ENCODE measurements around the gene NOLC1. TPM values are rescaled to one million over a fixed set of nuclear protein-coding genes. Genes with fewer than 3 reads are reported as not detected.

Gene NOLC1
- polyA plus RNA-seq, 2 of the 4 experiments (the other 2 are of a cell fraction) = 129 to 188 TPM

- 96% methylated on average over 3 of the region's 3 CpGs for WGBS (ENCODE audit: missing lambda C conversion rate)
- peaks cover 33% of the 10 kb centered on the region for H3K4me1 ChIP-seq
- no peak for DNase-seq (ENCODE audit: low read depth in 1 of 2, low spot score in 1 of 2)
- FAIRE-seq = no peak
- ATAC-seq = no peak
- no peak overlapping the region for H3K4me2 ChIP-seq
- TF ChIP-seq NR3C1 (IDR thresholded peaks at IDR 0.05) (no peak), RFX5 (IDR thresholded peaks at IDR 0.05) (no peak), RCOR1 (IDR thresholded peaks at IDR 0.05; ENCODE audit: low read depth, low read length) (no peak), ZNF302 (CRISPR knock-in tag; IDR thresholded peaks at IDR 0.05) (no peak), POLR2AphosphoS2 (conservative IDR thresholded peaks at IDR 0.05; ENCODE audit: low read length) (no peak), BHLHE40 (IDR thresholded peaks at IDR 0.05; ENCODE audit: low read depth, low read length) (no peak), MYC (IDR thresholded peaks at IDR 0.05; ENCODE audit: borderline replicate concordance, low read length) (no peak), FOSL2 (IDR thresholded peaks at IDR 0.05) (no peak), FOSL2 (CRISPR knock-in tag; IDR thresholded peaks at IDR 0.05) (no peak), ZFP36 (IDR thresholded peaks at IDR 0.05; ENCODE audit: borderline replicate concordance, partially characterized antibody) (no peak), POLR2A (IDR thresholded peaks at IDR 0.05; ENCODE audit: low read length) (no peak)
- no peaks in the 10 kb centered on the region for H3K9me3 ChIP-seq
- ChIA-PET POLR2A (no interaction called here), CTCF (interaction anchor here (0.6 to 3.9 kb wide), 5 partner anchors 9 to 91 kb away, joined by 3 to 45 read pairs (median 4); partner anchors contain the start of gene PPRC1)
- H3K4me3 ChIP-seq = no peak overlapping the region
- H3K27ac ChIP-seq = no peak overlapping the region
Observed at GRCh38 chr10:102123223-102123622, 29.0 kb upstream of the NOLC1 start.

GRCh38 chr10:102131286-102132170, 20.7 kb upstream of the NOLC1 start:
- H3K27ac ChIP-seq = peak overlapping the region; percentile 38 to 99; a peak in 2 of 6 replicates
- peaks cover 40% of the 10 kb centered on the region for H3K4me1 ChIP-seq
- H3K9me3 ChIP-seq = no peaks in the 10 kb centered on the region
- peak overlapping the region; percentile 61 for H3K4me2 ChIP-seq
- POLR2A ChIA-PET = interaction anchor here (1.4 kb wide), 1 partner anchor 17 kb away, joined by 8 read pairs; no protein-coding TSS in a partner anchor
- ATAC-seq (no peak), DNase-seq (ENCODE audit: low read depth in 1 of 2, low spot score in 1 of 2) (no peak), FAIRE-seq (no peak)
- CTCF ChIA-PET = interaction anchor here (0.6 to 3.0 kb wide), 22 partner anchors 9 to 453 kb away, joined by 3 to 45 read pairs (median 4); partner anchors contain the start of genes LDB1 and NOLC1
- TF ChIP-seq FOSL2 (IDR thresholded peaks at IDR 0.05) (no peak), FOSL2 (CRISPR knock-in tag; IDR thresholded peaks at IDR 0.05) (peak; percentile 40; the same call in 1 of the 2 replicates), HOXB5 (CRISPR knock-in tag; IDR thresholded peaks at IDR 0.05) (no peak), CBX2 (IDR thresholded peaks at IDR 0.05; ENCODE audit: borderline replicate concordance, low read depth) (no peak)
- 67% methylated on average over 8 of the region's 8 CpGs for WGBS (ENCODE audit: missing lambda C conversion rate)
- no peak overlapping the region for H3K4me3 ChIP-seq

GRCh38 chr10:102132193-102132562, 20.0 kb upstream of the NOLC1 start:
- Histone ChIP-seq H3K9me3 (no peaks in the 10 kb centered on the region), H3K27ac (peak overlapping the region; percentile 98 to 99), H3K4me2 (peak overlapping the region; percentile 61), H3K4me3 (peak overlapping the region; percentile 92), H3K4me1 (peaks cover 44% of the 10 kb centered on the region)
- DNase-seq (ENCODE audit: low read depth in 1 of 2, low spot score in 1 of 2) (no peak), ATAC-seq (no peak), FAIRE-seq (no peak)
- TF ChIP-seq NPAS2 (CRISPR knock-in tag; IDR thresholded peaks at IDR 0.05; ENCODE audit: borderline replicate concordance) = no peak
- no peak for TF ChIP-seq EP300 (IDR thresholded peaks at IDR 0.05)
- no peak for TF ChIP-seq PHF8 (IDR thresholded peaks at IDR 0.05; ENCODE audit: borderline replicate concordance, low read depth)
- TF ChIP-seq MYC (IDR thresholded peaks at IDR 0.05; ENCODE audit: borderline replicate concordance, low read length) = no peak
- no peak for TF ChIP-seq REST (IDR thresholded peaks at IDR 0.05)
- TF ChIP-seq KDM5A (IDR thresholded peaks at IDR 0.05) = no peak
- no peak for TF ChIP-seq RARB (CRISPR knock-in tag; IDR thresholded peaks at IDR 0.05)
- no peak for TF ChIP-seq BHLHE40 (IDR thresholded peaks at IDR 0.05; ENCODE audit: low read depth, low read length)
- no peak for TF ChIP-seq CEBPB (IDR thresholded peaks at IDR 0.05)
- ChIA-PET CTCF (interaction anchor here (0.6 to 3.0 kb wide), 20 partner anchors 8 to 452 kb away, joined by 3 to 45 read pairs (median 4); partner anchors contain the start of genes LDB1 and NOLC1), POLR2A (interaction anchor here (1.4 kb wide), 1 partner anchor 17 kb away, joined by 8 read pairs; no protein-coding TSS in a partner anchor)
- 26% methylated on average over 8 of the region's 8 CpGs for WGBS (ENCODE audit: missing lambda C conversion rate)
